ES-I3 (cell line): ENCODE data around the gene DCLK2.

Source experiments
- H3K36me3 ChIP-seq: 2 replicates; pipeline ENCODE4 v1.6.1; 2013; ENCODE audit warnings: mild to moderate bottlenecking, low read length, control low read depth, moderate library complexity; ENCODE audit not compliant: insufficient read depth
- H3K4me1 ChIP-seq: 2 replicates; pipeline ENCODE4 v1.6.1; 2013; ENCODE audit warnings: mild to moderate bottlenecking, control low read depth, low read length; ENCODE audit not compliant: insufficient read depth
- H3K9ac ChIP-seq: 2 replicates; pipeline ENCODE4 v1.6.1; 2013; ENCODE audit warnings: low read depth, mild to moderate bottlenecking, low read length, moderate library complexity
- H3K9me3 ChIP-seq: 2 replicates; pipeline ENCODE4 v1.6.1; 2013; ENCODE audit warnings: mild to moderate bottlenecking, low read length, moderate library complexity; ENCODE audit not compliant: control insufficient read depth, insufficient read depth

The DCLK2 gene

GRCh38 chr4:150055467-150055866 is 22.8 kb upstream of the DCLK2 start:
- Histone ChIP-seq H3K9ac (no peak overlapping the region), H3K9me3 (no peaks in the 10 kb centered on the region; the same call in 1 of the 2 replicates), H3K36me3 (no peaks in the 10 kb centered on the region), H3K4me1 (no peaks in the 10 kb centered on the region)

- H3K9ac ChIP-seq, result no peak overlapping the region
- H3K4me1 ChIP-seq, result no peaks in the 10 kb centered on the region
- H3K36me3 ChIP-seq, result no peaks in the 10 kb centered on the region
- no peaks in the 10 kb centered on the region; the same call in 1 of the 2 replicates for H3K9me3 ChIP-seq
Observed at GRCh38 chr4:150056569-150056968, 21.7 kb upstream of the DCLK2 start.

GRCh38 chr4:150061086-150061776 is 17.0 kb upstream of the DCLK2 start:
- no peaks in the 10 kb centered on the region for H3K4me1 ChIP-seq
- no peak overlapping the region for H3K9ac ChIP-seq
- no peaks in the 10 kb centered on the region for H3K36me3 ChIP-seq
- H3K9me3 ChIP-seq, result no peaks in the 10 kb centered on the region

GRCh38 chr4:150063128-150063527 is 15.1 kb upstream of the DCLK2 start:
- no peaks in the 10 kb centered on the region for H3K36me3 ChIP-seq
- no peak overlapping the region for H3K9ac ChIP-seq
- H3K4me1 ChIP-seq, result no peaks in the 10 kb centered on the region
- no peaks in the 10 kb centered on the region for H3K9me3 ChIP-seq

- Histone ChIP-seq H3K4me1 (no peaks in the 10 kb centered on the region), H3K9me3 (no peaks in the 10 kb centered on the region), H3K36me3 (no peaks in the 10 kb centered on the region), H3K9ac (no peak overlapping the region)
Observed at GRCh38 chr4:150065740-150066139, 12.5 kb upstream of the DCLK2 start.

GRCh38 chr4:150067859-150068258 is 10.4 kb upstream of the DCLK2 start:
- Histone ChIP-seq H3K36me3 (no peaks in the 10 kb centered on the region), H3K9me3 (no peaks in the 10 kb centered on the region), H3K4me1 (no peaks in the 10 kb centered on the region), H3K9ac (no peak overlapping the region)

GRCh38 chr4:150068300-150068960 is 9.8 kb upstream of the DCLK2 start:
- no peak overlapping the region for H3K9ac ChIP-seq
- H3K36me3 ChIP-seq, result no peaks in the 10 kb centered on the region
- no peaks in the 10 kb centered on the region for H3K9me3 ChIP-seq
- H3K4me1 ChIP-seq, result no peaks in the 10 kb centered on the region

GRCh38 chr4:150069353-150069752 is 8.9 kb upstream of the DCLK2 start:
- H3K36me3 ChIP-seq, result no peaks in the 10 kb centered on the region
- H3K4me1 ChIP-seq, result no peaks in the 10 kb centered on the region
- no peak overlapping the region for H3K9ac ChIP-seq
- no peaks in the 10 kb centered on the region for H3K9me3 ChIP-seq

- Histone ChIP-seq H3K36me3 (no peaks in the 10 kb centered on the region), H3K9me3 (no peaks in the 10 kb centered on the region), H3K4me1 (no peaks in the 10 kb centered on the region), H3K9ac (no peak overlapping the region)
Observed at GRCh38 chr4:150070464-150071170, 7.6 kb upstream of the DCLK2 start.

GRCh38 chr4:150072471-150072870 is 5.8 kb upstream of the DCLK2 start:
- Histone ChIP-seq H3K36me3 (no peaks in the 10 kb centered on the region), H3K4me1 (no peaks in the 10 kb centered on the region), H3K9ac (no peak overlapping the region), H3K9me3 (no peaks in the 10 kb centered on the region)

- H3K9ac ChIP-seq, result no peak overlapping the region
- H3K36me3 ChIP-seq, result no peaks in the 10 kb centered on the region
- H3K4me1 ChIP-seq, result no peaks in the 10 kb centered on the region
- H3K9me3 ChIP-seq, result no peaks in the 10 kb centered on the region
Observed at GRCh38 chr4:150072906-150073714, 5.1 kb upstream of the DCLK2 start.

- H3K9me3 ChIP-seq, result no peaks in the 10 kb centered on the region
- no peaks in the 10 kb centered on the region for H3K4me1 ChIP-seq
- H3K36me3 ChIP-seq, result no peaks in the 10 kb centered on the region
- H3K9ac ChIP-seq, result no peak overlapping the region
Observed at GRCh38 chr4:150074064-150074463, 4.2 kb upstream of the DCLK2 start.

- H3K9me3 ChIP-seq, result no peaks in the 10 kb centered on the region
- H3K36me3 ChIP-seq, result no peaks in the 10 kb centered on the region
- H3K9ac ChIP-seq, result peak overlapping the region; percentile 63
- H3K4me1 ChIP-seq, result no peaks in the 10 kb centered on the region
Observed at GRCh38 chr4:150078579-150079080, 385 bp downstream of the DCLK2 start.

GRCh38 chr4:150079081-150079581 is 886 bp downstream of the DCLK2 start:
- Histone ChIP-seq H3K36me3 (no peaks in the 10 kb centered on the region), H3K9ac (peak overlapping the region; percentile 63), H3K4me1 (no peaks in the 10 kb centered on the region), H3K9me3 (no peaks in the 10 kb centered on the region)
